ENCODE results near the gene LZTFL1.

LZTFL1 gene

DNA sequence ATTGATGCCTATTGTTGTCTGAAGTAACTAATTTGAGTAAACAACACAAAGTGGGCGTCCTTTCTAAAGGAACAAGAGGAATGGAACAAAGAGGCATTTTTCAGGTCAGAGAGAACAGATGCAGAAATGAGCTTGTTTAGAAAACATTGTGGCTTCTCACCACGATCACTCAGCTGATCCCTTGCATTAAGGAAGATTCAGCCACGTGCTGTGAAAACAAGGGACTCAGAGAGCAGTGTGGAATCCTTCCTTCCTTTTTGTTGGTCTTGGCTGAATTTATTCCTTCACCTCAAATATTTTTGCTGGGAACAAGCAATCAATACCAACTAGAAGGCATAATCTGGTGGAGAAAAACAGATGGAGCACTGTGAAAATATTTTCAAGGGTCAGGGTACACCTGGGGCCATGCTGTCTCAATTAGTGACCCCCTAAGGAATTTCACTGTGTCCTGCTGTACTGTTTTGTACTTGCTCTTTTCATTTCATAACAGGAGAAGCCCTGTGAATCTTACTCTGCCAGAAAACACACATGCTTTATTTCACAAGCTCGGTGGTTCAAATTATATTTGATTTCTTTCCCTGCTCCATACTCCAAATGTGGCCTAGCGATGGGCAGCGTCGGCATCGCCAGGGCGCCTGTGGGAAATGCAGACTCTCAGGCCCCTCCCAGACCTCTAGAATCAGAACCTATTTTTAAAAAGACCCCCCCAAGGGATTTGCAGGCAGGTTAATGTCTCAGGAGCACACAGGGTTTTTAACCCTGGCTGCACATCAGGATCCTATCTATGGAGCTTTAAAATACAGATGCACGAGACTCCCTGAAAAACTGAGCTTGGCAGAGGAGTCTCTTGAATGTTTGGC, 34.0 kb downstream of the LZTFL1 start:
- peak; percentile 25 for DNase-seq

DNA sequence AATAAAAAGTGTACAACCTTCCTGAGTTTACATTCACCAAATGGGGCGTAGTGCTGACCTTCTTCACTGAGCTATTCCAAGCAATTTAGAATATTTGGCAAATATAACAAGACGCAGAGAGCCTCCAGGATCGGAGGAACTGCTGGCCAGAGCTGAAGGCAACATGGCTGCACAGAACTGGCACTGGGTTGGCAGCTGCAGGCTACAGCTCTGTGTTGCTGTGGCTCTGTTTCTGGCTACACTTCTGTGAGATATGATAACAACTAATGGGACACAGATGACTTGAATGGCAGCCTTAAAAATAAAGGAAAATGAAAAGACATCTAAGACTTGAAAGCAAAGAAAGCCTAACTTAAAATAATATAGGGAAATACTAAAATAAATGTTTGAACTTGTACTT, 34.8 kb downstream of the LZTFL1 start:
- no peak for DNase-seq

DNA sequence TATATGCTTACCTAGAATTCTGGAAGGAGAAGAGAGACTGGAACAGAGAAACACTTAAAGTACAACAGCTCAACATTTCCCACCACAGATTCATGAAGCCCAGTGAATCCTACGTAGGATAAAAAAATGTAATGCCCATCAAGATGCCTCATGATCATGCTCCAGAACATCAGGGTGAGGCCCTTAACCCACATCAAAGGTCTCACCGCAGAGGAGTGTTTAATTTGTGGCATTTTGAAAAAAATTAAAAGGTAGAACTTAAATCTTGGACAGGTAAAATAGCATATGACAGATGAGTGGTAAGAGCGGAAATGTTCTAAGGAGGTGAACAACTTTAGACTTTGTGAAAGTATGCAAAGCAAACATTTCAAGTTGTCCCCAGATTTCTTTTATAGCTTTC, 35.8 kb downstream of the LZTFL1 start:
- DNase-seq = no peak

DNA sequence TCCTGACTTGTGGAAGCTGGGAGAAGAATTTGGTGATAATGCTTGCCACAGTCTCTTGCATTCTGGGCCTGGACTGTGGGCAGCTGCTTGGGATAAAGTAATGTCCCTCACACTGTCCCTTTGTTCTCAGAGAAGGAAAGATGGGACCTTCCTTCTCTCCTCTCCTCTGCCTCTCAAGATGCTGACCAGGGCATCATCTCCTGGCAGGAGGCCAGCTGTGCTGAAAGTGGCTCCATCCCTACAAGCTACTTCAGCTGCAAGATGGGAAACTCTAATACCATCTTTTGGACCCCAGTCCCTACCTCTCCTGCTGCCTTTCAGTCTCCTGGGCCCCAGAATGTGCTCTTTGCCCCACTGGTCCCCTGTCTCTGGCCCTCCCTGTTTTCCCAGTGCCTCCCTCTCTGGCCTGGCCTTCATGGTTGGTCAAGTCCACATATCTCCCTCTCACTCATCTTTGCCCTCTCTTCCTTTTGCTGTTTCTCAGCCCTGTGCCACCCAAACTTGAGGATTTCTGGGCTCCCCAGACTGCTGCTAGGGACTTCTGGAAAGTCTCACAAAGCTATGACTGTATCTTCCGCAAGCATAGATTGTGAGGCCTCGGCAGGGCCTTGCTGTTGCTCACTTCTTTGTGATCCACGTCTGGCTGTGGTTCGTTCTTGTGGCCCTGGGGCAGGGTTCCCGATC, 38.5 kb downstream of the LZTFL1 start:
- no peak for DNase-seq

DNA sequence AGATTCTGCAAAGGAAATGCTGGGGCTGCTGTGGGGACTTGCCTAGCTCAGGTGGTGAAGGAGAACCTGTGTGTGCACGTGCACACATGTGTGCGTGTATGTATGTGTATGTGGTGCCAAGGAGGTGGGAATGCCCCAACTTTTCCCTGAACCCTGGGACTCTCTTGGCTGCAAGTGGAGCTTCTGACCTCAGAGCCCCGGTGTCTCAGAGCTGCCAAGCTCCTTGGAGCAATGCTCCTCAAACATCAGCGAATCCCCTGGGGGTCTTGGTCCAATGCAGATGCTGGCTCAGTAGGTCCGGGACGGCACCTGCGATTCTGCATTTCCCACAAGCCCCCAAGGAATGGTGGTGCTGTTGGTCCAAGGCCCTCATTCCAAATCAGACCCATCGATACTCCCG, 39.8 kb downstream of the LZTFL1 start:
- DNase-seq = no peak

DNA sequence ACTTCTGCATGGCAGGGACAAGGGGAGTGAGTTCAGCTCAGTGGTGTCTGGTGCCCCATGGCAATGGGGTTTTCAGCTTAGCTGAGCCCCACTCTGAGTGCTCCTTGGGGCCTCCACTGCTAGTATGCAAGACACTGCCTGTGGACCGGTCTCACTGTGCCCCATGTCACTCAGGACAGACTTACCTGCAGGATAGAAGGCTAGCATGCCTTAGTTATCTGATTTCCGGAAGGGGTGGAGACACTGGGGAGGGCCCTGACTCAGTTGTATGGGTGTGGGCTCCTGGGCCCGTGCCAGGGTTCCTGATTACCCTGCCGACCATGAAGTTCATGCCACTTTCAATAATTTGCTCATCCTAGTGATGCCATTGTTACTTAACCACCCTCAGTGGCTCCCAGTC, 41.3 kb downstream of the LZTFL1 start:
- DNase-seq = no peak

DNA sequence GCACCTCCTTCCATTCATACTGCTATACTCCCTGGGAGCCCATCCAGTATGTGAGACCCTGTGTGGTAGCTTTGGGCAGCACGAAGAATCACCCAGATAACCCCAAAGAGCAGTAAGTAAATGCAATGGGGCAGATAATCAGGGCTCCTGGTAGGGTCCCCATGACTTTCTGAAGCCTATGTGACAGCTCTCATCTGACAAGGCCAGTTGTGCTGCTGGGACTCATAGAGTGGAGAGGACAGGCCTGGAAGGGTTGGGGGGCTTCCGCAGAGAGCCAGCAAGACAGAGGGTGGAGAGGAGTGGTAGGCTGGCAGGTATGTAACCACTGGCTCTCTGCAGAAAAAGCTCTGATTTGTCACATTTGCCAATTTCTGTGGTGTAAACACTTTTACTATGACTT, 42.3 kb downstream of the LZTFL1 start:
- no peak for DNase-seq

DNA sequence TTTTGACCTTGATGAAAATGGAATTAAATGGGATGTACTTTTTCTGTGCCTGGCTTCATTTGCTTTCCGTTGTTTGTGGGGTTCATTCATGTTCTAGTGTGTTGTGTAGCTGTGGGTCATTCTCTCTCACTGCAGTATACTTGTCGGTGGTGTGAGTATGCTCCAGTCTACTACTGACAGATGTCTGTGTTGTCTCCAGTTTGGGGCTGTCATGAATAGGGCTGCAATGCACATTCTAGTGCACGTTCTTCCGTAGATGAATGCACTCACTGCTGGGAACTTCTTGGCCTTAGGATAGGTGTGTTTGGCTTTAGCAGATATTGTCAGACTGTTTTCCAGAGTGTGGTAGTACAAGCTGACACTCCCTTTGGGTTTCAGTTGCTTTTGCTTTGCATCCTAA, 43.9 kb downstream of the LZTFL1 start:
- DNase-seq = no peak

DNA sequence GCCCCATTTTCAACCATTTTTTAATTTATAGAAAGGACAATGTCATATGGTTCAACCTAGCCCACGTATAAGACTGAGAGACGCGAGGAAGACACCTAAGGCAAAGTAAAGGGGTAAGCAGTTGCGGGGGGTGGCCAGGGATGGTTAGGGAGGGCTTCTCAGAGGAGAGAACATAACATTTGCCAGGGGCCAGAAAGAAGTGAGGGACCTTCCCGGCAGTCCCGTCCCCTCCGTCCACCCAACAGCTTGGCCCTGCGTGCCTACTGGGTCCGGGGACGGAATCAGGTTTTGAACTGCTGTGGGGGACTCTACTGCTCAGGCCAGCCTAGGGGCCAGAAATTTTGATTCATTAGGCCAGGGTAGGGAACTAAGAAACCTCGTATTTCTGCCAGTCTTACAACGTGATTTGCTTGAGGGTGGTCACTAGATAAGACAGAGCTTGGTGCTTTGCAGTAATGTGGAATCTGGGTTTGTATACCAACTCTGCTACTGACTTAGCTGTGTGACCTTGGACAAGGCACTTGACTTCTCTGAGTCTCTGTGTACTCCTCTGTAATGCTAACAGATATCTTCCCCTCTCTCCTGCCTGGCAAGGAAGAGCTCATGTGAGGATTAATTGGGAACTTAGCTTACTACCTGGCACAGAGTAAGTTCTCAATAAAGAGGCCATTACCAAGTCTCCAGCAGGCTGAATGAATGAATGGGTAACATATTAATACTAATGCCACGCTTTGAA, 44.8 kb downstream of the LZTFL1 start:
- DNase-seq = no peak

DNA sequence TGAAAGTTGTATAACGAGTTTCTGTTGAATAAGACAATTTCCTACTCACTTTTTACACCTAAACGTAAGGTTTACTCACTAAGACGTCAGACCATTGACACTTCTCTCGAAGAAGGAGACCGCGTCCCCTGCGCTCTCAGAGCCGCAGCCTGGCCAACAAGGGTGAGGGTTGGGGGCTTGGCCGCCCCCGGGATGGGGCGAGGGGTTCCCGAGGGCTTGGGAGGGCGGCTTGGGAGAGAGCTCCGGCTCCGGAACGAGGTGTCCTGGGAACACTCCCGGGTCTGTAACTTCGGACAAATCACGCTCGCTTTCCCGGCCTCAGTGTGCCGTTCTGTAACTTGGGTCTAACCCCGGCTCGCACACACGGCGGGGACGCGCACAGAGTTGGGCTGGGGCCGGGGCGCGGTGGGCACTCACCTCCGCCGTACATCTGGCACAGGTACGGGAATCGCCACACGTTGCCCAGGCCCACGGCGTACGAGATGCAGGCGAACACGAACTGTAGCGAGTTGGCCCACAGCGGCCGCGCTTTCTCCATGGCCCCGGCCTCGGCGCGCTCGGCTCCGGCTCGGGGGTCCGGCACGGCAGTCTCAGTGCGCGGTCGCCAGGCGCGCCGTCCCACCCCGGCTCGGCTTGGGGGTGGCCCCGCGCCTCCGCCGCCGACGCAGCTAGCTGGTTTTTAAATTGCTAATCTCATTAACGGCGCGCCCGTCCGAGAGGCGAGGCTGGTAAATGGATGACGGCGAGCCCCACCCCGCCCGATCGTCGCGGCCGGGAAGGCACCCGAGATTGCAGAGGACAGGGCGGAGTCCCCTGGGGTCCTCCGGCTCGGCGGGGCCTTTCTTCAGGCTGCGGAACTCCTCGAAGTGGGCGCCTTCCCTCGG, 45.8 kb downstream of the LZTFL1 start, which contains the start of gene SLC6A20:
Gene SLC6A20 (minus strand): TSS at position 655 of the 884 bp plus-strand sequence. CDS start 117 bp downstream, at position 538.
- DNase-seq = no peak

DNA sequence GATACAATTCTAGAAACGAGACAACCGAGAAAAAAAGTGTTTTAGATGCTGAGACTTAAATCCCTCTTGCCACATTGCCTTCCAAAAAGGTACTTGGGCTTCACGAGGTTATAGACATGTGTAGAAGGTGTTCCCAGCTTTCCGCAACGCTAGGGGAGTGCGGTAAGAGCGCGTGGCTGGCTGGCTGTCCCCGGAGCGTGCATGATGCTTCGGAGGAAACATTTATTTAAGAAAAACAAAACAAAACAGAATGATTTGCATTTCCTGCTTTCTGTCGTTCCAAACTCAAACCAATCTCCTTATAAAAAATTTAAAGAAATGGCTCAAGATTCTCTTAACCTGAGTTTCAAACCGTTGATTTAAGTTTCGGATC, 46.4 kb downstream of the LZTFL1 start:
- no peak for DNase-seq

DNA sequence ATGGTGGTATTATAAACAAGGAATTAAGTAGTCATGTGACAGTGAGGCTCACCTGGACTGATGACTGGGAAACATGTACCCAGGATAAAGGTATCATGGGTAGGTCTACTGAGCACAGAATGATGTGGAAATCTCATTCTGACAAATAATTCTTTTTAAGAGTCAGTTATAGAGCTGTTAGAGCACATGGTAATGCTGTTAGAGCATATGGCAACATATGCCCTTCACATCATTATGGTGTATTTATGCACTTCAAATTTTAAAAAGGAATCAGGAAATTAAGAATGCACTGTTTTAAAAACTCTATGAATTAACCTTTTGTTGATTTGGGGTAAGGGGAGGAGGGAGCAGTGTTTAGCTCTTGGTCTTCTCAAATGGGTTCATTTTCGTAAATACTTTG, 47.3 kb downstream of the LZTFL1 start:
- DNase-seq = no peak

DNA sequence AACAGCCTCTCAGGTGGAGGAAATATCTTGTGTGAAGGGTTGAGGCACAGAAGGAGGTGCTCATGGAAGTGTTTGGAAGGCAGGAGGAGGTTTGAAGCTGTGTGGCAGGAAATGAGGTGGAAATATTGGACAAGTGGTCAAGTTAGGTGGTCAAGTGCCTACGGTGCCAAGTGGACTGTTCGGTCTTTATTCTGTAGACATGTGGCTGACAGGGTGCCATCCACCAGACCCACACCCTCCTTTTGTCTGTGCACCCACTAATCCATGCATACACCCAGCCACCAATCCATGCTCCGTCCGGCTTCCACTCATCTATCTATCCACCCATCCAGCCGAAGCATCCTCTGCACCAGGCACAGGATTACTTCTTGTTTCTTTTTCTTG, 47.8 kb downstream of the LZTFL1 start:
- DNase-seq = no peak

DNA sequence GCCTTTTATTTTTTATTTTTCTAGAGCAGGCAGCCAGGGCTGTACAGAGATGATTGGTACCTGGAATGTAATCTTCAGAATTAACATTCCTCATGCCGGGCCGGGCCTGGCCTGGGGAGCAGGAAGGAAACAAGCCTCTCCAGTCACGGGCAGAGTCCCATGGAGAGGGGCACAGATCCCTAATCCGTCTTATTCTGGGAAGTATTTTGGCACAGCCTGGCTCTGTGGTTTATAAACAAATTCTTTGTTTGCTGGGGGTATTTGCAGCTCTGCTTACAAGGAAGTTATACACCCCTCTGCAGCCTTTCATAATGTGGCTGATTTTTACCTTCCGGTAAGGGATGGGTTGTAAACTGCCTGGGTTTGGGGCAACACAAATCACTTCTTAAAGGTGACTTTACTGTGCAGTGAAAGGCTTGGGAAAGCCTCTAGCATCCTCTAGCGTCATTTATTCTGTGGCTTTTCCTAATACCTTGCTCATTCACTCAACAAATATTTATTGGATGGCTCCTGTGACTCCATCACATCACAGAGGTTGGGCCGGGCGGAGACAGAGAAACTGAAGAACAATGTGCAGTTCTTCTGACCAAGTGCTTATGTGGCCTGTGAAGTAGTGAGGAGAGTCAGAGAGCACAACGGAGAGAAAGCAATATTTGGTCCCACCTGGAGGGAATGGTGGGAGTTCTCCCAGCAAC, 48.3 kb downstream of the LZTFL1 start:
- DNase-seq = no peak

DNA sequence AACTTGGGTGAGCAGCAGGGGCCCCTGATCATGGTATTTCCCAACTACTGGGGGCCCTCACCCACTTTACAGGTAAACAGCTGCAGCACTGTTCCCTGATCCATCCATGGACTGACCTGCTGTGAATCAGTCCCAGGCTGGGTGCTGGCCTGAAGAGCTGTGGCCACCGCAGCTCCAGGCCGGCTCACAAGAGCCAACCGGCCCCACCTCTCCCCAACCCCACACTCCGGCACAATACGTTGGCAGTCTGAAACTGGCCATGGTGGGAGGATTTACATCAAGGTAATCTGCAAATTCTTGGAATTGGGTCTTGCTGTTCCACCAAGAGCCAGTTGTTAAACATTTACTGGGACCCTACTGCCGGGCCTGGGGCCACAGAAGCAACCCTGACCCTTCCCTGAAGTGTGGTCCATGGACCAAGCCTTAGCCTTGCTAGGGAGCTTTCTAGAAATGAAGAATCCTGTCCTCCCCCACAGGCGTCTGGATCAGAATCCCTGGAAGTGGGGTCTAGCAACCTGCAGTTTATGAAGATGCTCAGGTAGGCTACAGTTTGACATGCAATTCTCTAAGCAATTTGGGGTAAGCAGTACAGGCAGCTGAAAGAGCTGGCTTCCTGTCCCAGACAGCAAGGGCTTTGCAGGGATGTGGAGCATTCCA, 49.3 kb downstream of the LZTFL1 start:
- DNase-seq = no peak

DNA sequence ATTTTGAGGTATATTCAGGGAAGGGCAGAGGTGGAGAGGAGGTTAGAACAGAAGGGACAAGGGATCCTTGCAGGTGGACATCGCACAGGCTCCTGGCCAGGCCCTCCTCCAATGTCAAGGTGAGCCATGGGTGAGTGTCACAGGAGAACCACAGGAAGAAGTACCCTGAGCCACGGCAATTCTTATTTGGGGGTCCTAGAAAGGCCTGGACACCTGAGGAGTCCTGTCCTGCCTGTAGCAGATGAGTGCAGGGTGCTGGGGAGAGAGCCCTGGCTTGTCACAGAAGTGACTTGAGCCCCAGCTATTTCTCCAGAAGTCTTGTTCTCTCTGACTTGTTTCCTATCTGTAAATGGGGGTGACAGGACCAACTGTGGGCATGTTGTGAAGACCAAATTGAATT, 49.9 kb downstream of the LZTFL1 start:
- DNase-seq = no peak

DNA sequence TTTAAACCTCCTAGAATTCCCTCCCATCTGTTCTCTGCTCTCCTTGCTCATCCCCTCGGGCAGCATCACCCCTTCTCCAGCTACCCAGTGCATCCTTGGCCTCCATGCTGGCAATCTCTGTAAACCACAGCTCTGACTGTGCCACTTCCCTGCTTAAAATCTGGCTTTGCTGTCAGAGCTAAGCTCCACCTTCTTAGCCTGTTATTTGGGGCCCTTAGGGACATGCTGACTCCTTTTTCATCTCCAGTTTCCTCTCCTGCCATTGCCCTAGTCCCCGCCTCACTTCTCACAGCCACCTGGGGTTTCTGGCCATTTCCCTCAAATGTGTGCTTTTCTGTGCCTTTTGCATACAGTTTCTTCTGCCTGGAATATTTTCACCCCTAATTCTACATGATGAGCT, 51.3 kb downstream of the LZTFL1 start:
- DNase-seq = no peak

DNA sequence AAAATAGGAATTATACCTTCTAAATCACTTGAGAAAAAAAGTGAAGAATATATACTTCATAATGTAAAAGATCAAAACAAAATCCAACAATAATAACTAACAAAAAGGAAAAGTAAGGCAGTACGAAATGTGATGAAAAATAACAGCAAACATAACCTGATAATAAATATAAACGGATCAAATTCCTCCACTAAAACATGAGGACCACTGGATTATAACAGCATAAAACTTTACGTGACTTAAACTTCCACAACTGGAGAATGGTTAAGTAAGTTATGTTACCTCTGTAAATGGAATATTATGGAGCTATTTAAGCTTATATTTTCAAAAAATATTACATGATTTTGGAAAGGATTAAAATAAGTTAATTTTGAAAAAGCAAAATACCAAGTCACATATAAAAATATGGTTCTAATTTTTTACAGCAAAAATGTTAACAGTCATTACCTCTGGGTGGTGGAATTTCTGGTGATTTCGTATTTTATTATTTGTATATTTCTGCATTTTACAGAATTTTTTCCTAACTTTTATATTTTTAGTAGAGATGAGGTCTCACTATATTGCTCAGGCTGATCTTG, 52.6 kb downstream of the LZTFL1 start:
- no peak for DNase-seq

DNA sequence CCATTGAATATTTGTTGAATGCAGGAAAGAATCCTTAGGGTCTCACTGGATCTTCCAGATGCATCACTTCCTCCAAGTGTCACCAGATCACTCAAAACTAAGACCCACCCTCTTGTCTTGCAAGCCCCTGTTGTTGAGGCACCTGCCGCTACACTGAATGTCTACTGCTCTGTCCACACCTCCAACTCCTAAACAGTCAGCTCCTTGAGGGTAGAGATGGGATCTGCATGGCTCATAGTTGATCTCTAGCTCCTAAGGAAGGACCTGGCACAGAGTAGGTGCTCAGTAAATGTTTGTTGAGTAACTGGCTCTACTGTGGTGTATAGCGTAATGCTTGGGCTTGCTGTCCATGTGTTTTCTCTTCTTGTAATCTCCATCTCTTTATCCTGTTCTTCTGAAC, 54.4 kb downstream of the LZTFL1 start:
- DNase-seq = no peak

DNA sequence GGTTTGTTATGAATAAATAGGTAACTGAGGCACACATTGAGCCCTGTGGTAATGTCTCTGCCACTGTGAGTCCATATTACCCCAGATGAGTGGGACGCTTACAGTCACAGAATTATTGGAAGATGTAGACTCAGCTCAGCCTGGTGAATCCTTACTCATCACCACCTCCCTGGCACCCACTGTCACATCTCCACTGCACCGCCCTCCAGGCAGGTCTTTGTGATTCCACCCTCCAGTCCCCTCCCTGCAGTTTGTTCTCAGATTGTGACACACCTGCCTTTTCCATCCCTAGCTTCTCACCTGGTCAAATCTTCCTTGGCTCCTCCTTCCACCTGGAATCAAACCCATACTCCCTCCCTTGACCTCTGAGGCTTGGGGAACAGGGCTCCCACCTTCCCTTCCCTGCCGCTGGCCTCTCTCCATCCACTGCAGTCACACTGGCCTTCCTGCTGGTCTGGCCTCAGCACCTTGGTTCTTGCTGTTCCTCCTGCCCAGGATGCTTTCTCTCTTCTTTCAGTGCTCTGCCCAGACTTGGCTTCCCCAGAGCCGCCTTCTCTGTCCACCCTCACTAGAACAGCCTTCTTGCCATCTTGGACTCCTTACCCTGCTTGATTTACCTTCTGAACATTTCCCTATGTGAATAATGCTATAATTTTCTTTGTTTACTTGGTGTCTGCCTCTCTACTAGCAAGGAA, 55.0 kb downstream of the LZTFL1 start:
- no peak for DNase-seq

Measured in NCI-H1417 treated with DMSO at 0.1 percent for 48 hours (cell line).